ENCODE data around the gene ACSS1.

Gene ACSS1

DNA sequence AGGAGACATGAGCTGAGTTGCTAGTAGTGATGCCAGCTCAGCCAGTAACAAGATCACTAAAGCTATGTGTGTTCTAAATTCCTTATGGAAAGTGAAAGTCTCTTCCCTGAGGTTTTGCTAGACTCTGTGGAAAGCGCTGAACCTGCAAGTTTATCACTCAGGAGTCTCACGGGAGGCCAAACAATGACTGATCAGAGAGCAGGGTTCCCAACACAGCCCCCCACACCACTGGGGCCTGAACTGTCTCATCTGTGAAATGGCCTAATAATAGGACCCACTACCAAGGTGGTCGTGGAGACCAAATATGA lies 19.9 kb downstream of the ACSS1 start:
- Histone ChIP-seq H3K27me3 (no peaks in the 10 kb centered on the region), H3K36me3 (no peaks in the 10 kb centered on the region), H3K4me1 (ENCODE audit: control insufficient read depth in 1 of 2, insufficient read depth in 1 of 2, low read depth in 1 of 2, low read length in 1 of 2) (peaks cover 26 to 32% of the 10 kb centered on the region in 2 experiments), H3K4me3 (ENCODE audit: low read depth in 1 of 2, low read length in 1 of 2) (no peak overlapping the region), H3K9me3 (no peaks in the 10 kb centered on the region), H3K27ac (no peak overlapping the region)
- TF ChIP-seq, protein P1, sequence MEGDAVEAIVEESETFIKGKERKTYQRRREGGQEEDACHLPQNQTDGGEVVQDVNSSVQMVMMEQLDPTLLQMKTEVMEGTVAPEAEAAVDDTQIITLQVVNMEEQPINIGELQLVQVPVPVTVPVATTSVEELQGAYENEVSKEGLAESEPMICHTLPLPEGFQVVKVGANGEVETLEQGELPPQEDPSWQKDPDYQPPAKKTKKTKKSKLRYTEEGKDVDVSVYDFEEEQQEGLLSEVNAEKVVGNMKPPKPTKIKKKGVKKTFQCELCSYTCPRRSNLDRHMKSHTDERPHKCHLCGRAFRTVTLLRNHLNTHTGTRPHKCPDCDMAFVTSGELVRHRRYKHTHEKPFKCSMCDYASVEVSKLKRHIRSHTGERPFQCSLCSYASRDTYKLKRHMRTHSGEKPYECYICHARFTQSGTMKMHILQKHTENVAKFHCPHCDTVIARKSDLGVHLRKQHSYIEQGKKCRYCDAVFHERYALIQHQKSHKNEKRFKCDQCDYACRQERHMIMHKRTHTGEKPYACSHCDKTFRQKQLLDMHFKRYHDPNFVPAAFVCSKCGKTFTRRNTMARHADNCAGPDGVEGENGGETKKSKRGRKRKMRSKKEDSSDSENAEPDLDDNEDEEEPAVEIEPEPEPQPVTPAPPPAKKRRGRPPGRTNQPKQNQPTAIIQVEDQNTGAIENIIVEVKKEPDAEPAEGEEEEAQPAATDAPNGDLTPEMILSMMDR (IDR thresholded peaks at IDR 0.05): no peak

DNA sequence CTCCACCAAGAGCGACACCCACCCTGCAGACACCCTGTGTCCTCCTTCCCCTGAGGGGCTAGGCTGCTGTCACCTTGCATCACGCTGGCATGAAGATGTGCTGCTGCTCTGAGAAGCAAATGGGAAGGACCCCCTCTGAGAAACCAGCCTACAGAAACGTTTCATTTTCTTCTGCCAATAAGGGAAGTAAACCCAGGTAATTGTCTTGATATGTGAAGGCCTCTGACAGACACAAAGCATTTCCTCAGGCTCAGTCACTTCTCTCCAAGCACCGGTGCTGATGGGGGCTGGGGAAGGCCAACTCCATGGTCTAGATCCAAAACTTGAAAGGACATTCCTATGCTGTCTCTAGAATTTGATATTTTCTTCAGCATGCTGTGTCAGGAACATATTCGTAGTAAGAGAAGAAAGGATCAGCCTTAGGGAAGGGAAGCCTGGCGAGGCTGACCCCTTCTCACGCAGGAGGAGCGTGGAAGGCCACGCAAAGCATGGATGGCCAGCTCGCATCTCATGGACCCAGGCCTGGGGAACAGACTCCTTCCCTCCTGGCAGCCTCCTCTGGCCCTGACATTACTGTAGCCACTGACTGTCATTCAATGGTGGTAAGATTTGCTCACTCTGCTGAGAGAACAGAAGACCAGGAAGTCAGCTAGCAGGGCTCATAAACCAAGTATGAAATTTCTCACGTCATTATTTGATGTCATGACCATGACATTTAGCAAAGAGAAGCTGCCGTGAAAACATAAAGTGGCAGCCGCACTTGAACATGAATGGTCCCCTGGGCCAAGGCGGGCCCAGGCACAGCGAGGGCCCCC lies 20.4 kb downstream of the ACSS1 start:
- no peaks in the 10 kb centered on the region for H3K9me3 ChIP-seq
- peaks cover 21 to 26% of the 10 kb centered on the region in 2 experiments for H3K4me1 ChIP-seq (ENCODE audit: control insufficient read depth in 1 of 2, insufficient read depth in 1 of 2, low read depth in 1 of 2, low read length in 1 of 2)
- no peak overlapping the region for H3K4me3 ChIP-seq (ENCODE audit: low read depth in 1 of 2, low read length in 1 of 2)
- no peaks in the 10 kb centered on the region for H3K27me3 ChIP-seq
- H3K27ac ChIP-seq: no peak overlapping the region
- TF ChIP-seq, protein P1 (IDR thresholded peaks at IDR 0.05): no peak
- no peaks in the 10 kb centered on the region for H3K36me3 ChIP-seq

DNA sequence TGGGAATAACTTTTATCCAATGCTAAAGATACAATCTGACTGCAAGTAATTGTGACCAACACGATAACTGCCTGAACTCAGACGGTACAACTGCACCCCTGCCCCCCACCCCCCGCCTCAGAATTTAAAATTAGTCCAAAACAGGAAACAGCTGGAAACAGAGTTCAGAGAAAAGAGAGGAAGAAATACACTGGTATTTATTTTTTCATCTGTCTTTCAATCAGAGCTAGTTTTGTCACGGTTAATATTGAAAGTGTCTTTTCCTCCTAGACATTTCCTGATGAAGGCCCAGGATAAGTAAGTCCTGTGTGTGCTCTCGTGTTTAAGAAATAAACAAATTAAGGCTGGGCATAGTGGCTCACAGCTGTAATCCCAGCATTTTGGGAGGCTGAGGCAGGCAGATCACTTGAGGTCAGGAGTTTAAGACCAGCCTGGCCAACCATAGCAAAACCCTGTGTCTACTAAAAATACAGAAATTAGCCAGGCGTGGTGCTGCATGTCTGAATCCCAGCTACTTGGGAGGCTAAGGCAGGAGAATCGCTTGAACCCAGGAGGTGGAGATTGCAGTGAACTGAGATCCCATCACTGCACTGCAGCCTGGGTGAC lies 21.5 kb downstream of the ACSS1 start:
- Histone ChIP-seq H3K4me3 (ENCODE audit: low read depth in 1 of 2, low read length in 1 of 2) (no peak overlapping the region), H3K36me3 (no peaks in the 10 kb centered on the region), H3K4me1 (ENCODE audit: control insufficient read depth in 1 of 2, insufficient read depth in 1 of 2, low read depth in 1 of 2, low read length in 1 of 2) (peaks cover 13 to 18% of the 10 kb centered on the region in 2 experiments), H3K27ac (peak overlapping the region; percentile 48), H3K27me3 (no peaks in the 10 kb centered on the region), H3K9me3 (no peaks in the 10 kb centered on the region)
- TF ChIP-seq, protein P1 (IDR thresholded peaks at IDR 0.05): no peak

DNA sequence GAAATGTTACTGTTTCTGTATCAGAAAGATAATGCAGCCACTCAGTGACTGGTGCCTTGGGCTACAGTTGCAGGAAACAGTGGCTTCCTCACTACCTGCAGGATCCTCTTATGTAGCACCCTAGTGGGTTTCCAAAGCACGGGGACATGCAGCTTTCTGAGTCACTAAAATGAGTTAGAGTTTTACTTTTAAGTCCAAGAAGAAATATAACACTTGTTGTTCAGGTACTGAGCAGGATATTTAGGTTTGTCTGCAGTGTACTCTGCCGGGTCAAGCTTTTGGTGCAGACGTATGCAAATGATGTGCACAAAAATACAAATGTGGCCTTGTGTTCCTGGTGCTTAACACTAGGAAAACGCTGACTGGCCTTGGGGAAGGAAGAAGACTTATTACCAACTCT lies 22.0 kb downstream of the ACSS1 start:
- Histone ChIP-seq H3K9me3 (no peaks in the 10 kb centered on the region), H3K4me1 (ENCODE audit: control insufficient read depth in 1 of 2, insufficient read depth in 1 of 2, low read depth in 1 of 2, low read length in 1 of 2) (peaks cover 13 to 18% of the 10 kb centered on the region in 2 experiments), H3K27me3 (no peaks in the 10 kb centered on the region), H3K27ac (peak overlapping the region; percentile 48), H3K36me3 (no peaks in the 10 kb centered on the region), H3K4me3 (ENCODE audit: low read depth in 1 of 2, low read length in 1 of 2) (no peak overlapping the region)
- TF ChIP-seq, protein P1 (IDR thresholded peaks at IDR 0.05): no peak

DNA sequence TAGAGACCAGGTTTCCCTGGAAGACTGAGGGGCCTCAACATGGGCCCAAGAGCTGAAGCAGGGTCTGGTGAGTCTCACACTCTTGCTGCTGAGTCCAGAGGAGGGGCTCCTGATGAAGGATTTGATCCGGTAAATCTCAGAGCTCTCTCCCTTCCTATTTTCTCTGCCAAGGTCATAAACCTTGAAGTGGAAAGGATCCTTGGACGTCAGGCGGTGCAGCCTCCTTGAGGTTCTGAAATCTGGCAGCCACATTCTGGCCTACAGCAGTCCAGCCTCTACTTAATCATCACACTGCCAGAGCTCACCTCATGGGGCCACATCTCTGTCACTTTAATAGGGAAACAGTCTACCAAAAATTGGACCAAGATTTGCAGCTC lies 24.0 kb downstream of the ACSS1 start:
- H3K9me3 ChIP-seq: no peaks in the 10 kb centered on the region
- H3K4me1 ChIP-seq (ENCODE audit: control insufficient read depth in 1 of 2, insufficient read depth in 1 of 2, low read depth in 1 of 2, low read length in 1 of 2): peaks cover 13 to 18% of the 10 kb centered on the region in 2 experiments
- H3K36me3 ChIP-seq: peaks cover 8% of the 10 kb centered on the region
- no peak overlapping the region for H3K27ac ChIP-seq
- H3K4me3 ChIP-seq (ENCODE audit: low read depth in 1 of 2, low read length in 1 of 2): no peak overlapping the region
- H3K27me3 ChIP-seq: no peaks in the 10 kb centered on the region
- TF ChIP-seq, protein P1 (IDR thresholded peaks at IDR 0.05): no peak

Data from neutrophil (primary cell).